RWPE2 (cell line): ENCODE data around the gene ERBB4.
"Not testable (repeated sequence)": the region's sequence is repeated elsewhere in the genome, so short reads cannot be mapped to it uniquely, and the experiment has no call there.

Source experiments
- ATAC-seq: fragments of 200-7000 bp; cut with Tn5 transposase; 3 replicates; pipeline ENCODE4 v1.9.1; 2021; ENCODE audit warnings: low read depth
- DNase-seq: peaks from one replicate; pipeline ENCODE4 v3.0.0-alpha.2; 2020; ENCODE audit warnings: low spot score
- H3K27ac ChIP-seq: fragments of 450-650 bp; 2 replicates; pipeline ENCODE4 v1.5.1; 2017; ENCODE audit warnings: mild to moderate bottlenecking; ENCODE audit not compliant: poor library complexity, severe bottlenecking
- H3K27me3 ChIP-seq: fragments of 250-450 bp; sonication (Bioruptor Pico); 2 replicates; pipeline ENCODE4 v1.5.1; 2021; ENCODE audit warnings: mild to moderate bottlenecking, moderate library complexity; ENCODE audit not compliant: insufficient read depth, poor library complexity, severe bottlenecking
- H3K36me3 ChIP-seq: fragments of 250-450 bp; sonication (Bioruptor Pico); 2 replicates; pipeline ENCODE4 v1.5.1; 2020; ENCODE audit warnings: low read depth, mild to moderate bottlenecking, moderate library complexity
- H3K4me1 ChIP-seq: fragments of 250-450 bp; sonication (Bioruptor Pico); 2 replicates; pipeline ENCODE4 v1.5.1; 2021; ENCODE audit warnings: mild to moderate bottlenecking, moderate library complexity; ENCODE audit not compliant: insufficient read depth, poor library complexity, severe bottlenecking
- H3K4me3 ChIP-seq: fragments of 250-450 bp; sonication (Bioruptor Pico); 2 replicates; pipeline ENCODE4 v1.5.1; 2021; ENCODE audit warnings: mild to moderate bottlenecking, moderate library complexity; ENCODE audit not compliant: severe bottlenecking
- H3K9me3 ChIP-seq: fragments of 250-450 bp; sonication (Bioruptor Pico); 2 replicates; pipeline ENCODE4 v1.5.1; 2021; ENCODE audit warnings: mild to moderate bottlenecking, moderate library complexity; ENCODE audit not compliant: severe bottlenecking
- CTCF ChIP-seq: fragments of 450-650 bp; IDR thresholded peaks from one replicate; pipeline ENCODE4 v1.5.1; 2017; ENCODE audit warnings: mild to moderate bottlenecking, moderate library complexity; ENCODE audit not compliant: poor library complexity, severe bottlenecking

Gene ERBB4

GRCh38 chr2:212021947-212022346 lies 516.7 kb downstream of the ERBB4 start:
- Histone ChIP-seq H3K4me3 (no peak overlapping the region), H3K27ac (no peak overlapping the region), H3K9me3 (no peaks in the 10 kb centered on the region), H3K36me3 (no peaks in the 10 kb centered on the region), H3K27me3 (no peaks in the 10 kb centered on the region), H3K4me1 (no peaks in the 10 kb centered on the region)
- DNase-seq (no peak), ATAC-seq (peak; percentile 66)
- no peak for TF ChIP-seq CTCF

GRCh38 chr2:212015588-212015987 lies 523.0 kb downstream of the ERBB4 start:
- ATAC-seq = no peak
- Histone ChIP-seq H3K4me1 (no peaks in the 10 kb centered on the region), H3K9me3 (no peaks in the 10 kb centered on the region), H3K36me3 (no peaks in the 10 kb centered on the region), H3K27ac (no peak overlapping the region), H3K4me3 (no peak overlapping the region), H3K27me3 (no peaks in the 10 kb centered on the region)
- DNase-seq = no peak
- TF ChIP-seq CTCF = no peak

GRCh38 chr2:212013626-212014025 lies 525.0 kb downstream of the ERBB4 start:
- Histone ChIP-seq H3K9me3 (no peaks in the 10 kb centered on the region), H3K4me3 (no peak overlapping the region), H3K27me3 (no peaks in the 10 kb centered on the region), H3K36me3 (no peaks in the 10 kb centered on the region), H3K4me1 (no peaks in the 10 kb centered on the region), H3K27ac (no peak overlapping the region)
- ATAC-seq (no peak), DNase-seq (no peak)
- TF ChIP-seq CTCF = no peak

- not testable (repeated sequence) for ATAC-seq, DNase-seq, H3K4me1 ChIP-seq, H3K4me3 ChIP-seq, H3K27me3 ChIP-seq, H3K27ac ChIP-seq, H3K9me3 ChIP-seq, H3K36me3 ChIP-seq
These were observed 528.3 kb downstream of the ERBB4 start for GRCh38 chr2:212010305-212010704.

GRCh38 chr2:212007972-212008371 lies 530.6 kb downstream of the ERBB4 start:
- DNase-seq (no peak), ATAC-seq (no peak)
- no peak overlapping the region for H3K27ac ChIP-seq
- no peak overlapping the region for H3K4me3 ChIP-seq
- no peaks in the 10 kb centered on the region for H3K36me3 ChIP-seq
- no peaks in the 10 kb centered on the region for H3K27me3 ChIP-seq
- H3K4me1 ChIP-seq = no peaks in the 10 kb centered on the region
- no peak for TF ChIP-seq CTCF
- H3K9me3 ChIP-seq = no peaks in the 10 kb centered on the region
